Aorta (tissue), 5 donors: ENCODE data around the gene SPATA9. TPM values are rescaled to one million over a fixed set of nuclear protein-coding genes. Genes with fewer than 3 reads are reported as not detected.
"Not testable (repeated sequence)": the region's sequence is repeated elsewhere in the genome, so short reads cannot be mapped to it uniquely, and the experiment has no call there.

ENCODE experiments used
- ATAC-seq: fragments of 200-7000 bp; cut with Tn5 transposase; one replicate; pipeline ENCODE4 v1.9.1; 2022; ENCODE audit warnings: moderate library complexity; ENCODE audit not compliant: low FRiP score
- DNase-seq, 2 donors: peaks; one replicate each; pipeline ENCODE4 v3.0.0-alpha.2; 2020
- H3K27ac ChIP-seq, 2 donors: one replicate each; pipeline ENCODE4 v1.5.1; 2013; ENCODE audit warnings: low read length in 2 of 2, mild to moderate bottlenecking in 2 of 2, moderate library complexity in 2 of 2, control low read depth in 1 of 2, inconsistent platforms in 1 of 2, low read depth in 1 of 2
- H3K27me3 ChIP-seq, 2 donors: one replicate each; pipeline ENCODE4 v1.6.1; 2013; ENCODE audit warnings: control low read depth in 1 of 2, low read length in 1 of 2, mild to moderate bottlenecking in 1 of 2, moderate library complexity in 1 of 2; ENCODE audit not compliant: insufficient read depth in 2 of 2, control insufficient read depth in 1 of 2
- H3K36me3 ChIP-seq, 2 donors: one replicate each; pipeline ENCODE4 v1.6.1; 2013; ENCODE audit warnings: control low read depth in 1 of 2, low read length in 1 of 2, mild to moderate bottlenecking in 1 of 2; ENCODE audit not compliant: insufficient read depth in 2 of 2, control insufficient read depth in 1 of 2
- H3K4me1 ChIP-seq, 2 donors: one replicate each; pipeline ENCODE4 v1.6.1; 2013; ENCODE audit warnings: low read length in 2 of 2, control low read depth in 1 of 2, mild to moderate bottlenecking in 1 of 2, moderate library complexity in 1 of 2; ENCODE audit not compliant: insufficient read depth in 2 of 2, control insufficient read depth in 1 of 2
- H3K4me3 ChIP-seq, 2 donors: one replicate each; pipeline ENCODE4 v1.5.1; 2013; ENCODE audit warnings: low read length in 2 of 2, control low read depth in 1 of 2, mild to moderate bottlenecking in 1 of 2
- H3K9me3 ChIP-seq: one replicate; pipeline ENCODE4 v1.6.1; 2013; ENCODE audit warnings: mild to moderate bottlenecking, low read length; ENCODE audit not compliant: control insufficient read depth
- WGBS, 2 donors: extraction: QIAGEN DNeasy Blood & Tissue Kit; methylation state at CpG; one replicate each; pipeline ENCODE4 v1.1.7; 2013; 5-methylcytosine and 5-hydroxymethylcytosine counted together
- intact Hi-C, 2 donors: fragments of 100-400 bp; cut with DNase I; formaldehyde crosslinking; loops; one replicate each; pipeline versions ENCODE4 v1.14.2 to v1.15.0; 2022
- polyA plus RNA-seq, 2 donors: library from polyadenylated mRNA; stranded (reverse); fragments of 200-250 nt; gene quantifications; one replicate each; pipeline ENCODE4 v1.2.3, GENCODE V29; 2013
- total RNA-seq, 2 donors: library from RNA; stranded (reverse); fragmentation: NEBNext Ultra II Directional; extraction: Animal tissue kit (Norgen Biotek cat#: 25700); gene quantifications; one replicate each; pipeline ENCODE4 v1.2.1, GENCODE V29; 2021
- donor health status: healthy with polysubstance abuse.
- donor health status: Bipolar disorder and iron deficiency.
- donor health status: DM: no; HTN: no; CAD: no.
- donor health status: DM: no; HTN: no; CAD: no.
- donor health status: DM: yes; HTN: yes; CAD: no.

SPATA9 gene
- total and polyA plus RNA-seq, 4 donors = 0.38 to 0.60 (median 0.45) TPM; not detected in 1

DNA sequence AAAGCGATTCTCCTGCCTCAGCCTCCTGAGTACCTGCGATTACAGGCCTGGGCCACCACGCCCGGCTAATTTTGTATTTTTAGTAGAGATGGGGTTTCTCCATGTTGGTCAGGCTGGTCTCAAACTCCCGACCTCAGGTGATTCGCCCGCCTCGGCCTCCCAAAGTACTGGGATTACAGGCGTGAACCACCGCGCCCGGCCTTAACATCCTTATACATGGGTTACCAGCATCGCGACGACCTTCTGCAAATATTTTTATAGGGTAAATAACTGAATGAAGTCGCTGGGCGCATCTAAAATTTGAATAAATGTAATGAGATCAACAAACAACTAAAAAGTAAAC is 36.6 kb downstream of the SPATA9 start:
- not testable (repeated sequence) for H3K27me3 ChIP-seq, ATAC-seq, H3K4me1 ChIP-seq, H3K9me3 ChIP-seq, DNase-seq, H3K4me3 ChIP-seq, H3K27ac ChIP-seq, H3K36me3 ChIP-seq
- intact Hi-C loops = loop anchor here in 1 of 2 donors (5.0 kb wide), 1 partner anchor 201 kb away; no protein-coding TSS in a partner anchor
- WGBS, 2 donors = 83 to 86% methylated on average over 17 of the region's 17 CpGs

DNA sequence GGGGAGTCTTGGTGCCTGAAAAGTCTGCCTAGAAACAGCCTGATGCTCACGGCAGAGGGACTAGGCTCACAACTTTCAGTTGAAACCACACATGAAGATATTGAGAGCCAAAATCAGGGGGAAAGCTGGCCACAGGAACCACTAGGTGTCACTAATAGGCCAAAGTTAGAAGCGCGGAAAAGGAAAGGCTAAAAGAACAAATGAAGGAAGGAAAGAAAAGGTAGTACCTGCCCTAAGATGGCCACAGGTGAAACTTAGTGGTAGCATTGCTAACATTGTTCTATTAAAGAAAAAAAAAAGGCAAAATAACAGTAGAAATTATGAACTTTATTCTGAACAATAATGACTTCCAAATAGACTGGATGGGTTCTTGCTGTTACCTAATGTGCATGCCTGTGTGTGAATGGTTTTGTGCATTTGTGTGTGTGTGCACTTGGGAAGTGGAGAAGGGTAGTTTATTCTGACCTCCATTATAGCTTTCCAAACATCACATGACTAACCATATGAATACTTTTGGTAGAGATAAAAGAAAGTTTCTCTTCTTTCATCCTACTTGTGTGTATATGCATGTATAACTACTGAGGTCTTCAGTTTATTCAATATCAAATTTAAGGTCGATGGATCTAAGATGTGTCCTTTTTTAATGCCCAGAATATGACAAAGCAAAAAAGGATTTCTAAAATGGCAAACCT is 38.3 kb downstream of the SPATA9 start:
- peaks cover 2% of the 10 kb centered on the region for H3K9me3 ChIP-seq
- WGBS, 2 donors = 10 to 11% methylated on average over 4 of the region's 4 CpGs
- H3K27me3 ChIP-seq = no peaks in the 10 kb centered on the region
- no peak for DNase-seq
- no peaks in the 10 kb centered on the region for H3K4me1 ChIP-seq
- no peaks in the 10 kb centered on the region for H3K36me3 ChIP-seq
- no peak overlapping the region for H3K27ac ChIP-seq
- intact Hi-C loops = loop anchor here in 1 of 2 donors (5.0 kb wide), 1 partner anchor 203 kb away; no protein-coding TSS in a partner anchor
- ATAC-seq = no peak
- H3K4me3 ChIP-seq = no peak overlapping the region

GRCh38 chr5:95643152-95643551 is 39.6 kb downstream of the SPATA9 start:
- Histone ChIP-seq H3K9me3 (peaks cover 2% of the 10 kb centered on the region), H3K27ac (no peak overlapping the region), H3K27me3 (no peaks in the 10 kb centered on the region), H3K36me3 (no peaks in the 10 kb centered on the region), H3K4me1 (no peaks in the 10 kb centered on the region), H3K4me3 (no peak overlapping the region)
- intact Hi-C loops = no loop called here
- 91 to 93% methylated on average over 7 of the region's 7 CpGs for WGBS, 2 donors
- ATAC-seq (no peak), DNase-seq (no peak)

- Histone ChIP-seq H3K9me3 (peaks cover 2% of the 10 kb centered on the region), H3K27ac (peak overlapping the region in 1 of 2 donors; percentile 10)
Observed at GRCh38 chr5:95641741-95642220, 41.0 kb downstream of the SPATA9 start.

DNA sequence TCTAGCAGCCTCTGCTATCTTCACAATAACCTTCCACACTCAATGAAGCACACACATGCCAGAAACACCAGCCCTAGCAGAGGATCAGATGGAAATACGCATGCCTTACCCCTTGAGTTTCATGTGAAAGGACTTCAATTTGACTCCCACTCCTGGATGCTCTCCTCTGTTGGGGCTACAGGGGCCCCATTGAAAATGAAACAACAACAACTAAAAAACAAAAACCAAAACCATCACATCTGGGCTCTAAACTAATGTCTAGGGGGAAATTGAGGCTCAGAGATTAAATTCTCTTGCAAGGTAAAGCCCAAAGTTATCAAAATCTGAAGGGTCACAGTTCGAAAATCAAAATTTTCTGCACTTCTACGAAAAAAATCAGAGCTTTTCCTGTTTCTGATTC is 44.2 kb downstream of the SPATA9 start:
- Histone ChIP-seq H3K9me3 (peaks cover 2% of the 10 kb centered on the region), H3K4me3 (no peak overlapping the region), H3K36me3 (no peaks in the 10 kb centered on the region), H3K27ac (no peak overlapping the region), H3K4me1 (no peaks in the 10 kb centered on the region), H3K27me3 (no peaks in the 10 kb centered on the region)
- no peak for ATAC-seq
- no peak for DNase-seq
- intact Hi-C loops = no loop called here
- 78 to 85% methylated on average over 3 of the region's 3 CpGs for WGBS, 2 donors

More at GRCh38 chr5:95641741-95642220, 41.0 kb downstream of the SPATA9 start:
- Histone ChIP-seq H3K4me1 (no peaks in the 10 kb centered on the region), H3K36me3 (no peaks in the 10 kb centered on the region), H3K27me3 (no peaks in the 10 kb centered on the region), H3K4me3 (no peak overlapping the region)
- 64 to 75% methylated on average over 5 of the region's 5 CpGs for WGBS, 2 donors
- ATAC-seq = no peak
- no peak for DNase-seq
- intact Hi-C loops = no loop called here

GRCh38 chr5:95634081-95634480 is 48.7 kb downstream of the SPATA9 start:
- no peaks in the 10 kb centered on the region for H3K4me1 ChIP-seq
- 94 to 95% methylated on average over 3 of the region's 3 CpGs for WGBS, 2 donors
- H3K4me3 ChIP-seq = no peak overlapping the region
- H3K36me3 ChIP-seq = no peaks in the 10 kb centered on the region
- no peaks in the 10 kb centered on the region for H3K27me3 ChIP-seq
- no peak for DNase-seq
- H3K9me3 ChIP-seq = no peaks in the 10 kb centered on the region
- intact Hi-C loops = no loop called here
- H3K27ac ChIP-seq = no peak overlapping the region
- ATAC-seq = no peak

- Histone ChIP-seq H3K9me3 (no peaks in the 10 kb centered on the region), H3K27ac (no peak overlapping the region), H3K4me1 (no peaks in the 10 kb centered on the region), H3K36me3 (no peaks in the 10 kb centered on the region), H3K4me3 (no peak overlapping the region), H3K27me3 (no peaks in the 10 kb centered on the region)
- 93 to 98% methylated on average over 3 of the region's 3 CpGs for WGBS, 2 donors
- intact Hi-C loops = no loop called here
- DNase-seq (no peak), ATAC-seq (no peak)
Observed at GRCh38 chr5:95633671-95634070, 49.1 kb downstream of the SPATA9 start.

- H3K27ac ChIP-seq, ATAC-seq, DNase-seq, intact Hi-C loops, H3K4me3 ChIP-seq, H3K4me1 ChIP-seq, H3K27me3 ChIP-seq, H3K9me3 ChIP-seq, H3K36me3 ChIP-seq: not testable (repeated sequence)
- 91 to 93% methylated on average over 2 of the region's 2 CpGs for WGBS, 2 donors
Observed at GRCh38 chr5:95632942-95633341, 49.8 kb downstream of the SPATA9 start.

DNA sequence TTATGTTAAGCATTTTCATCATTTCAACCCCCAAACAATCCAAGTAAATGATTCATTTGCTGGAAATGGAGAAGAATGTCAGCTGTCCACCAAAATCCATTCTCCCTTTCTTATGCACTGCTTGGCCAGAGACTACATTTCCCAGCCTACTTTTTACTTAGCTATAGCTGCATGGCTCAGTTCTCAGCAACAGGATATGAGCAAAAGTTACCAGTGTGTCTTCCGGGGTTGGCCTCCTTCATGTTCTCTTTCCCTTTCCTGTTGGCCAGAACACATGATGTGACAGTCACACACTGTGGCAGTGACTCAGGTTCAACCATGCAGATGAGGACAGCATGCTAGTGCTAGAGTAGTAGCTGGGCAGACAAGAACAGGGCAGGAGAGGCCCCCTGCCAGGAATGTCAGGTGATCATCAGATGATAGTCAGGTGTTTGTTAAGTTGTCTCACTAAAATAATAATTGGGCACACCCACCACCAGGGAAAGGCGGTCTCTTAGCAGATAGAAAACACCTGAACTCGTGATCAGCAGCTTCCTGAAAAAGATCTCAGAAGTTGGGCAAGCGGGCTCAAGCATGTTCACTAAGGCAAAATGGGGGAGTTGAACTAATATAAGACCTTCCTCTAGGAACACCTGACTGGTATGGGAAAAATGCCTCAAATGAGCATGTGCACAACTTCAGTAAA is 50.7 kb downstream of the SPATA9 start:
- Histone ChIP-seq H3K4me3 (no peak overlapping the region), H3K9me3 (no peaks in the 10 kb centered on the region), H3K27ac (no peak overlapping the region), H3K36me3 (no peaks in the 10 kb centered on the region), H3K27me3 (no peaks in the 10 kb centered on the region), H3K4me1 (no peaks in the 10 kb centered on the region)
- 88 to 90% methylated on average over 4 of the region's 4 CpGs for WGBS, 2 donors
- intact Hi-C loops = no loop called here
- ATAC-seq (no peak), DNase-seq (peak in 1 of 2 donors; percentile 50)
